ENCODE results near the gene EXOSC10. TPM values are rescaled to one million over a fixed set of nuclear protein-coding genes. Genes with fewer than 3 reads are reported as not detected.

Gene EXOSC10
- polyA plus RNA-seq, 1 of the 3 experiments (the other 2 are of a cell fraction), result 62.5 TPM

Other genes starting within 250 kb of the EXOSC10 start
- gene TARDBP, start 87.2 kb downstream of the EXOSC10 start, polyA plus RNA-seq (2012; rRNA removed), result 156 and 207 TPM in 2 replicates
- not detected in 2 replicates for gene MASP2, start 52.6 kb downstream of the EXOSC10 start, polyA plus RNA-seq (2012; rRNA removed)
- 60.9 and 105 TPM in 2 replicates for gene SRM, start 39.9 kb downstream of the EXOSC10 start, polyA plus RNA-seq (2012; rRNA removed)
- gene ANGPTL7, start 89.5 kb upstream of the EXOSC10 start, polyA plus RNA-seq (2012; rRNA removed), result 0.08 and 0.16 TPM in 2 replicates
- 20.9 and 26.4 TPM in 2 replicates for gene MTOR, start 162.7 kb upstream of the EXOSC10 start, polyA plus RNA-seq (2012; rRNA removed)
- 13.7 and 15.7 TPM in 2 replicates for gene UBIAD1, start 173.3 kb upstream of the EXOSC10 start, polyA plus RNA-seq (2012; rRNA removed)